GM21381 (cell line): ENCODE results near the gene KRTAP10-11.
"Not testable (repeated sequence)": the region's sequence is repeated elsewhere in the genome, so short reads cannot be mapped to it uniquely, and the experiment has no call there.

ENCODE experiments used
- ATAC-seq: cut with Tn5 transposase; IDR thresholded peaks from one replicate; pipeline ENCODE4 v1.9.1; 2021; ENCODE audit warnings: mild to moderate bottlenecking, moderate library complexity; ENCODE audit not compliant: unreplicated experiment

Gene KRTAP10-11

GRCh38 chr21:44614961-44615391 is 31.2 kb upstream of the KRTAP10-11 start:
- no peak for ATAC-seq

GRCh38 chr21:44615466-44615865 is 30.7 kb upstream of the KRTAP10-11 start:
- no peak for ATAC-seq

GRCh38 chr21:44615911-44616590 is 30.2 kb upstream of the KRTAP10-11 start:
- ATAC-seq, result no peak

GRCh38 chr21:44616591-44616926 is 29.7 kb upstream of the KRTAP10-11 start:
- ATAC-seq, result no peak

GRCh38 chr21:44617071-44617501 is 29.1 kb upstream of the KRTAP10-11 start:
- ATAC-seq, result no peak

- no peak for ATAC-seq
Measured at GRCh38 chr21:44618504-44618903, 27.7 kb upstream of the KRTAP10-11 start.

- no peak for ATAC-seq
Measured at GRCh38 chr21:44618909-44619308, 27.3 kb upstream of the KRTAP10-11 start.

GRCh38 chr21:44619886-44620285 is 26.3 kb upstream of the KRTAP10-11 start:
- no peak for ATAC-seq

GRCh38 chr21:44623575-44623974 is 22.6 kb upstream of the KRTAP10-11 start:
- ATAC-seq, result no peak

- no peak for ATAC-seq
Measured at GRCh38 chr21:44625756-44626155, 20.5 kb upstream of the KRTAP10-11 start.

- ATAC-seq, result no peak
Measured at GRCh38 chr21:44626262-44626661, 20.0 kb upstream of the KRTAP10-11 start.

GRCh38 chr21:44626673-44627143 is 19.5 kb upstream of the KRTAP10-11 start, which contains the start of gene KRTAP10-9:
KRTAP10-9 (plus strand) TSS chr21:44627093; CDS start chr21:44627172, 79 bp downstream.
- no peak for ATAC-seq

- not testable (repeated sequence) for ATAC-seq
Measured at GRCh38 chr21:44627181-44627822, 18.9 kb upstream of the KRTAP10-11 start.

GRCh38 chr21:44627831-44628233 is 18.4 kb upstream of the KRTAP10-11 start:
- ATAC-seq, result not testable (repeated sequence)

- ATAC-seq, result no peak
Measured at GRCh38 chr21:44628707-44629391, 17.4 kb upstream of the KRTAP10-11 start.

GRCh38 chr21:44630440-44630839 is 15.8 kb upstream of the KRTAP10-11 start:
- no peak for ATAC-seq

GRCh38 chr21:44632067-44632466 is 14.1 kb upstream of the KRTAP10-11 start:
- ATAC-seq, result no peak

GRCh38 chr21:44636209-44637017 is 9.8 kb upstream of the KRTAP10-11 start:
- no peak for ATAC-seq

GRCh38 chr21:44637018-44637850 is 9.0 kb upstream of the KRTAP10-11 start, which contains the start of gene KRTAP10-10:
KRTAP10-10 (plus strand) TSS chr21:44637356; CDS start chr21:44637418, 62 bp downstream.
- no peak for ATAC-seq

- ATAC-seq, result not testable (repeated sequence)
Measured at GRCh38 chr21:44637851-44638348, 8.3 kb upstream of the KRTAP10-11 start.
